PC-3 (cell line): Measurements from ENCODE around the gene MAB21L4. TPM values are rescaled to one million over a fixed set of nuclear protein-coding genes. Genes with fewer than 3 reads are reported as not detected.

ENCODE experiments used
- ATAC-seq: fragments of 200-7000 bp; cut with Tn5 transposase; 2 replicates; pipeline ENCODE4 v1.9.1; 2020; ENCODE audit warnings: mild to moderate bottlenecking, moderate library complexity
- BruUV-seq: library from RNA; stranded (reverse); fragments of 400-500 nt; replicated peaks from 2 replicates; lab custom pipeline; 2021; lab: Mats Ljungman, UMichigan
- CTCF ChIA-PET: fragments of 300-600 bp; sonication (Branson Sonifier 250); formaldehyde crosslinking; loops from one replicate; lab custom pipeline; 2022; ENCODE audit warnings: antibody characterized with exemption; lab: Charles Lee
- POLR2A ChIA-PET: fragments of 300-600 bp; sonication (Branson Sonifier 250); formaldehyde crosslinking; loops from one replicate; lab custom pipeline; 2022; ENCODE audit warnings: antibody characterized with exemption; ENCODE audit not compliant: unreplicated experiment; lab: Charles Lee
- DNase-seq: peaks from one replicate; pipeline ENCODE4 v3.0.0-alpha.2; 2015
- H2AFZ ChIP-seq: fragments of 300-600 bp; sonication (generic); 2 replicates; pipeline ENCODE4 v1.6.0; 2016; ENCODE audit warnings: antibody characterized with exemption, low read length
- H3F3A ChIP-seq: fragments of 300-600 bp; sonication (generic); one replicate; pipeline ENCODE4 v1.6.0; 2017; ENCODE audit warnings: antibody characterized with exemption, low read length, control low read depth, mild to moderate bottlenecking; ENCODE audit not compliant: unreplicated experiment
- H3K27ac ChIP-seq: fragments of 300-600 bp; sonication (generic); 2 replicates; pipeline ENCODE4 v1.5.1; 2016; ENCODE audit warnings: mild to moderate bottlenecking, low read length
- H3K27me3 ChIP-seq: fragments of 300-600 bp; sonication (generic); 2 replicates; pipeline ENCODE4 v1.6.1; 2016; ENCODE audit warnings: low read length, mixed read lengths
- H3K36me3 ChIP-seq: fragments of 300-600 bp; sonication (generic); 2 replicates; pipeline ENCODE4 v1.6.1; 2016; ENCODE audit warnings: low read depth, mixed run types, low read length, mixed read lengths
- H3K4me1 ChIP-seq: fragments of 300-600 bp; sonication (generic); 2 replicates; pipeline ENCODE4 v1.5.1; 2016; ENCODE audit warnings: low read length; ENCODE audit not compliant: insufficient read depth
- H3K4me2 ChIP-seq: fragments of 300-600 bp; sonication (generic); 2 replicates; pipeline ENCODE4 v1.6.0; 2016; ENCODE audit warnings: low read length
- H3K4me3 ChIP-seq: fragments of 300-600 bp; sonication (generic); 2 replicates; pipeline ENCODE4 v1.5.1; 2016; ENCODE audit warnings: mild to moderate bottlenecking, low read length, mixed read lengths
- H3K79me2 ChIP-seq: fragments of 300-600 bp; sonication (generic); 2 replicates; pipeline ENCODE4 v1.6.1; 2017; ENCODE audit warnings: low read length, mixed read lengths
- H3K9ac ChIP-seq: fragments of 300-600 bp; sonication (generic); 2 replicates; pipeline ENCODE4 v1.6.0; 2016; ENCODE audit warnings: mild to moderate bottlenecking, low read length
- H3K9me2 ChIP-seq: fragments of 300-600 bp; sonication (generic); replicated peaks from 2 replicates; pipeline ENCODE4 v1.6.1; 2016; ENCODE audit warnings: mixed run types, low read length, mixed read lengths
- H3K9me3 ChIP-seq: fragments of 300-600 bp; sonication (generic); 2 replicates; pipeline ENCODE4 v1.6.1; 2016; ENCODE audit warnings: low read length, mixed read lengths
- H4K20me1 ChIP-seq: fragments of 300-600 bp; sonication (generic); 2 replicates; pipeline ENCODE4 v1.6.1; 2016; ENCODE audit warnings: low read length, mixed read lengths
- EZH2 ChIP-seq: fragments of 300-600 bp; sonication (generic); IDR thresholded peaks from one replicate; pipeline ENCODE4 v1.6.1; 2017; ENCODE audit warnings: antibody characterized with exemption, mild to moderate bottlenecking, low read length; ENCODE audit not compliant: unreplicated experiment
- EZH2phosphoT487 ChIP-seq: fragments of 300-600 bp; sonication (generic); IDR thresholded peaks from 2 replicates; pipeline ENCODE4 v1.6.1; 2018; ENCODE audit warnings: mild to moderate bottlenecking, antibody characterized with exemption, low read length, borderline replicate concordance
- intact Hi-C: fragments of 100-400 bp; cut with micrococcal nuclease; formaldehyde crosslinking; loops from 2 replicates; pipeline ENCODE4 v1.9.0; 2023
- total RNA-seq: library from RNA; depleted of rRNA; stranded (reverse); fragments of >200 nt; gene quantifications from 2 replicates; pipeline ENCODE4 v1.2.3, GENCODE V29; 2014
- TF ChIP-seq, protein P1 (sequence below): fragments of 300-600 bp; sonication (generic); conservative IDR thresholded peaks from 2 replicates; pipeline ENCODE4 v1.5.1; 2017; ENCODE audit warnings: antibody characterized with exemption, low read depth, mild to moderate bottlenecking, low read length

The MAB21L4 gene
- total RNA-seq, 1 experiment from 2014 or later = 1.0 TPM

GRCh38 chr2:240873805-240874714 lies 21.9 kb downstream of the MAB21L4 start:
- no peak overlapping the region for H2AFZ ChIP-seq
- no peak overlapping the region for H3K9ac ChIP-seq
- TF ChIP-seq EZH2phosphoT487 (no peak), EZH2 (no peak)
- TF ChIP-seq, protein P1, sequence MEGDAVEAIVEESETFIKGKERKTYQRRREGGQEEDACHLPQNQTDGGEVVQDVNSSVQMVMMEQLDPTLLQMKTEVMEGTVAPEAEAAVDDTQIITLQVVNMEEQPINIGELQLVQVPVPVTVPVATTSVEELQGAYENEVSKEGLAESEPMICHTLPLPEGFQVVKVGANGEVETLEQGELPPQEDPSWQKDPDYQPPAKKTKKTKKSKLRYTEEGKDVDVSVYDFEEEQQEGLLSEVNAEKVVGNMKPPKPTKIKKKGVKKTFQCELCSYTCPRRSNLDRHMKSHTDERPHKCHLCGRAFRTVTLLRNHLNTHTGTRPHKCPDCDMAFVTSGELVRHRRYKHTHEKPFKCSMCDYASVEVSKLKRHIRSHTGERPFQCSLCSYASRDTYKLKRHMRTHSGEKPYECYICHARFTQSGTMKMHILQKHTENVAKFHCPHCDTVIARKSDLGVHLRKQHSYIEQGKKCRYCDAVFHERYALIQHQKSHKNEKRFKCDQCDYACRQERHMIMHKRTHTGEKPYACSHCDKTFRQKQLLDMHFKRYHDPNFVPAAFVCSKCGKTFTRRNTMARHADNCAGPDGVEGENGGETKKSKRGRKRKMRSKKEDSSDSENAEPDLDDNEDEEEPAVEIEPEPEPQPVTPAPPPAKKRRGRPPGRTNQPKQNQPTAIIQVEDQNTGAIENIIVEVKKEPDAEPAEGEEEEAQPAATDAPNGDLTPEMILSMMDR = no peak
- H3K9me2 ChIP-seq = no peaks in the 10 kb centered on the region
- no peaks in the 10 kb centered on the region for H3K79me2 ChIP-seq
- DNase-seq (no peak), ATAC-seq (no peak)
- no peaks in the 10 kb centered on the region for H3F3A ChIP-seq
- ChIA-PET POLR2A (no interaction called here), CTCF (no interaction called here)
- no peaks in the 10 kb centered on the region; the same call in none of the 2 replicates for H3K27me3 ChIP-seq
- no peak overlapping the region for H3K4me2 ChIP-seq
- no TSS peak for BruUV-seq
- H3K27ac ChIP-seq = no peak overlapping the region
- no peaks in the 10 kb centered on the region for H3K4me1 ChIP-seq
- H4K20me1 ChIP-seq = no peaks in the 10 kb centered on the region
- no peaks in the 10 kb centered on the region for H3K36me3 ChIP-seq
- intact Hi-C loops = no loop called here
- no peak overlapping the region for H3K4me3 ChIP-seq
- H3K9me3 ChIP-seq = no peaks in the 10 kb centered on the region

DNA sequence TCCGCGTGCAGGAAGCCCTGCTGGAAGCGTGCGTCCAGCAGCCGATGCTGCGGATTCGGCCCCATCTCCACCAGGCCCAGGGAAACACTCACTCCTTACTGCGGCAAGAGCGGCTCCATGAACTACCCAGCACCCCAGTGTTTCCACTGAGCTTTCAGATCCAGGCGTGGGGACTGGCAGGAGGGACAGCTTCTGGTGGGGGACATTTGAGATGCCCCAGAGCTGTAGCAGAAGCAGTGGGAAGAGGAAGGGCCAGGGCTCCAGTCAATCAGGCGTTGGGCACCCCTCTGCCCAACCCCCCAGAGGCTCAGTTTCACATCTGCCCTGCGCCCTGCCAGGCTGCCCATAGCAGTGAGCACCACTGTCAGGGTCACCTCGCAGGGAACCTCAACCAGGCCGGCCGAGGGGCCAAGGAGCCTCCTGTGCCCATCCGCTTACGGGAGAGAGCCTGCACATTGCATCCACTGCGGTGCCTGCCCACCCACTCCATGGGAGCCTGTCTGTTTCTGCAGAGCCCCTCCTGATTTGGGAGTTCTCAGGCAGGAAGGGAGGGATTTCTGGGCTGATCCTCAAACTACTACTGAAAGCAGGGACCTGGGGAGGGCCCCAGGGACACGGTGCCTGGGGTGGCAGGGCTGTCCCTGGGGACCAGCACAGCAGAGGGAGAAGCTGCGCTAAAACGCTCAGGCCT lies 22.7 kb downstream of the MAB21L4 start:
- H3K9ac ChIP-seq = no peak overlapping the region
- H3K9me3 ChIP-seq = no peaks in the 10 kb centered on the region
- ATAC-seq (no peak), DNase-seq (no peak)
- intact Hi-C loops = no loop called here
- BruUV-seq = no TSS peak
- no peaks in the 10 kb centered on the region for H3F3A ChIP-seq
- H3K36me3 ChIP-seq = no peaks in the 10 kb centered on the region
- H3K4me1 ChIP-seq = no peaks in the 10 kb centered on the region
- H3K4me2 ChIP-seq = no peak overlapping the region
- CTCF ChIA-PET = no interaction called here
- H3K9me2 ChIP-seq = no peaks in the 10 kb centered on the region
- POLR2A ChIA-PET = no interaction called here
- H3K4me3 ChIP-seq = no peak overlapping the region
- TF ChIP-seq, protein P1 = no peak
- no peak for TF ChIP-seq EZH2
- no peak for TF ChIP-seq EZH2phosphoT487
- no peaks in the 10 kb centered on the region for H3K79me2 ChIP-seq
- no peak overlapping the region for H2AFZ ChIP-seq
- no peaks in the 10 kb centered on the region for H4K20me1 ChIP-seq
- H3K27me3 ChIP-seq = no peaks in the 10 kb centered on the region; the same call in none of the 2 replicates
- H3K27ac ChIP-seq = no peak overlapping the region
